HG03521 (cell line): ENCODE measurements around the gene FAM237B.
"Not testable (repeated sequence)": the region's sequence is repeated elsewhere in the genome, so short reads cannot be mapped to it uniquely, and the experiment has no call there.

Experiments
- ATAC-seq: cut with Tn5 transposase; IDR thresholded peaks from one replicate; pipeline ENCODE4 v1.9.1; 2021; ENCODE audit warnings: mild to moderate bottlenecking, moderate library complexity; ENCODE audit not compliant: unreplicated experiment

Gene FAM237B

GRCh38 chr7:90320801-90321494 lies at the start of gene FAM237B:
Gene FAM237B (minus strand): TSS chr7:90321304. CDS start chr7:90319748, 1,556 bp downstream.
- no peak for ATAC-seq

- no peak for ATAC-seq
Measured at GRCh38 chr7:90351987-90352386, 30.9 kb upstream of the FAM237B start.

DNA sequence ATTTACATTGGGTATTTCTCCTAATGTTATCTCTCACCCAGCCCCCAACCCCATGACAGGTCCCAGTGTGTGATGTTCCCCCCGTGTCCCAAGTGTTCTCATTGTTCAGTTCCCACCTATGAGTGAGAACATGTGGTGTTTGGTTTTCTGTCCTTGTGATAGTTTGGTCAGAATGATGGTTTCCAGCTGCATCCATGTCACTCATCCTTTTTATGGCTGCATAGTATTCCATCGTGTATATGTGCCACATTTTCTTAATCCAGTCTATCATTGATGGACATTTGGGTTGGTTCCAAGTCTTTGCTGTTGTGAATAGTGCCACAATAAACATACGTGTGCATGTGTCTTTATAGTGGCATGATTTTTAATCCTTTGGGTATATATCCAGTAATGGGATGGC lies 28.9 kb upstream of the FAM237B start:
- ATAC-seq = not testable (repeated sequence)

DNA sequence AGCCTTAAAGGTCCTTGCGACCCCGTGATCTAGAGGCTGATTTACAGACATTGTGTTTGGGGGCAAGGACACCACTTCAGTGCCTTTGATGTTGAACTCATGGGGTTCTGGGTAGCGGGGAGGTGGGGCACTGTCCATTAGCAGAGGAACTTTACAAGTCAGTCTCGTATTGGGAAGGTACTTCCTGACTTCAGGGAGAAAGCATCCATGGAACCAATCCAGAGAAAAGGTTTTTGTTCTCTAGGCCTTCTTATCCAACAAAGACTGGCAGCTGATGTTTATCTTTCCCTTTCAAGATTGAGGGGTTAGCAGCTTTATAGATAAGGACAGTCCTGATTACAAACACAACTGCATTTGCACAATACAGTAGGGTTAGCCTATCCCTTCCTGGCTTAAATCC lies 28.2 kb upstream of the FAM237B start:
- ATAC-seq = no peak

DNA sequence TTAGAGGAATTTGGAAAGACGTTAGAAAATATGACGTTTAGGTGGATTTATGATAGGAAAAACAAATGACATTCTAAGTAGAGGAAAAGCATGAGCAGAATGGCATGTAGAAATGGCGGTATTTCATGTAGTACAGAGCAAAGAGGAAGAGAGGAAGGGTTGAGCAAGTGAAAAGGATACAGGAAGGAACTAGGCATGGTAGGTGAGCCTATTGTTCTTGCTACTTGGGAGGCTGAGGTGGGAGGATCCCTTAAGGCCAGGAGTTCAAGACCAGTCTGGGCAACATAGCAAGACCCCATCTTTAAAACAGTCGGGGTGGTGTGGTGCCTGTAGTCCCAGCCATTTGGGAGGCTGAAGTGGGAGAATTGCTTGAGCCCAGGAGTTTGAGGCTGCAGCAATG lies 26.7 kb upstream of the FAM237B start:
- no peak for ATAC-seq

- peak; percentile 92 for ATAC-seq
Measured at GRCh38 chr7:90346336-90347125, 25.4 kb upstream of the FAM237B start, which contains the start of gene GTPBP10. Gene GTPBP10 (plus strand): TSS chr7:90346716. CDS start chr7:90346742, 26 bp downstream.

GRCh38 chr7:90345595-90346335 lies 24.7 kb upstream of the FAM237B start:
- ATAC-seq = peak; percentile 9

- ATAC-seq = no peak
Measured at GRCh38 chr7:90345016-90345415, 23.9 kb upstream of the FAM237B start.

- no peak for ATAC-seq
Measured at GRCh38 chr7:90337106-90337505, 16.0 kb upstream of the FAM237B start.

DNA sequence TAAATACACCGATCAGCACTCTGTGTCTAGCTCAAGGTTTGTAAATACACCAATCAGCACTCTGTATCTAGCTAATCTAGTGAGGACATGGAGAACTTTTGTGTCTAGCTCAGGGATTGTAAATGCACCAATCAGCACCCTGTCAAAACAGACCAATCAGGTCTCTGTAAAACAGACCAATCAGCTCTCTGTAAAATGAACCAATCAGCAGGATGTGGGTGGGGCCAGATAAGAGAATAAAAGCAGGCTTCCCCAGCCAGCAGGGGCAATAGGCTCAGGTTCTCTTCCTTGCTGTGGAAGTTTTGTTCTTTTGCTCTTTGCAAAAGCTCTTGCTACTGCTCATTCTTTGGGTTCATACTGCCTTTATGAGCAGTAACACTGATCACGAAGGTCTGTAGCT lies 13.8 kb upstream of the FAM237B start:
- ATAC-seq = not testable (repeated sequence)

DNA sequence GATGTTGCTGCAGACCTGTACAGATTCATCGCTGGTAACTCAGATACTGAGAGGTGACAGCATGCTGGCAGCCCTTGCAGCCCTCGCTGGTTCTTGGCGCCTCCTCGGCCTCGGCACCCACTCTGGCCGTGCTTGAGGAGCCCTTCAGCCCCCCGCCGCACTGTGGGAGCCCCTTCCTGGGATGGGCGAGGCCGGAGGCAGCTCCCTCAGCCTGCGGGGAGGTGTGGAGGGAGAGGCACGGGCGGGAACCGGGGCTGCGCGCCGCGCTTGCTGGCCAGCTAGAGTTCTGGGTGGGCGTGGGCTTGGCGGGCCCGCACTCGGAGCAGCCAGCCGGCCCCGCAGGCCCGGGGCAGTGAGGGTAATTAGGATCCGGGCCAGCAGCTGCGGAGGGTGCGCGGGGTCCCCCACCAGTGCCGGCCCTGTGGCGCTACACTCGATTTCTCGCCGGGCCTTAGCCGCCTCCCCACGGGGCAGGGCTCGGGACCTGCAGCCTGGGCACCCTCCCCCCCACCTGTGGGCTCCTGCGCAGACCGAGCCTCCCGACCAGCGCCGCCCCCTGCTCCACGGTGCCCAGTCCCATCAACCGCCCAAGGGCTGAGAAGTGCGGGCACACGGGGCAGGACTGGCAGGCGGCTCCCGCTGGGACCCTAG lies 13.2 kb upstream of the FAM237B start:
- no peak for ATAC-seq

DNA sequence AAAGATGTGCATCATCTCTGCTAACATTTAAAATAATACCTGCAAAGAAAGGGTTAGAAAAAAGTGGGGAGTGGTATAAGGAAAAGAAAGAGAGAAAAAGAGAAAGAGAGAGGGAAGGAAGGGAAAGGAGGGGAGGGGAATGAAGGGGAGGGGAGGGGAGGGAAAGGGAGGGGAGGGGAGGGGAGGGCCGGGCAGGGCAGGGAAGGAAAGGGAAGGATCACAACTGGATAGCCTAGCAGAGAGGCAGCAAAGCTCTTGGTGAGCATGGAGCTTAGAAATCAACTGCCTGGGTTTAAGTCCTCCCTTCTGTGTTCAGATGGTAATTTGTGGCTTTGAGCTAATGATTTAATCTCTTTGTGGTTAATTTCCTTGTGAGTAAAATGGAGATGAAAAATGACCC lies 5.4 kb upstream of the FAM237B start:
- no peak for ATAC-seq

DNA sequence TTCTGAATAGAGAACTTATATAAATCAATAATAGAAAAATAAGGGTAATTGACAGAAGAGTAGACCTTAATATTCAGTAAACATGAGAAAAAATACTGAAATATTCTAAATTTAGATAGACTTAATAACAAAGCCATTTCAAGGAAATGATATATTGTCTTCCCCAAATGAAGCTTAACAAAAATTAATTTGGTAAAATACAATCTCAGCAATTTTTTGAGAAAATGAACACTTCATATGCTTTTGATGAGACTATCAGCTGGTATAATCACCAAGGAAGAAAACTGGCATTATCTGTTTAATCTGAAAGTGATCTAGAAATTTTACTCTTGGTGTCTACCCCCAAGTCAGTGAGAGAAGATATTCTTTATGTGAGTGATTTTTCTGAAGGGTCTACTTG lies 1.7 kb upstream of the FAM237B start:
- no peak for ATAC-seq

- ATAC-seq = no peak
Measured at GRCh38 chr7:90320418-90320800, 695 bp downstream of the FAM237B start.

DNA sequence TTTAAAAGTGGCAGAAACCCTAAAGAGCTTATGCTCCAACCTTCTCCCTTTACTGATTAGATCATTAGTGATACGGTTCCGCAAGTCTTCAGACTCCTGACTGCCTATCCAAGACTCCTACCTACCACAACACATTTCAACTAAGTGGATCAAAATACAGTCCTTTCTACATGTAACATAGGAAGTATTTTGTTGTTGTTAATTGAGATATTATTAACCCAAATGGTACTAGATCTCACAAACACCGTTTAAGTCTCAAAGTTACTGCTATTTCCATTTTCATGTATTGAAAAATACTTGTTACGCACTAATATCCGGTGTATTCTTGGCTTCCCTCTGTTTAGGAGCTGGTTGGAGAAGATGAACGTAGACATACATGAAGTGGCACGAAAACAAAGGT lies 1.1 kb downstream of the FAM237B start:
- ATAC-seq = no peak

DNA sequence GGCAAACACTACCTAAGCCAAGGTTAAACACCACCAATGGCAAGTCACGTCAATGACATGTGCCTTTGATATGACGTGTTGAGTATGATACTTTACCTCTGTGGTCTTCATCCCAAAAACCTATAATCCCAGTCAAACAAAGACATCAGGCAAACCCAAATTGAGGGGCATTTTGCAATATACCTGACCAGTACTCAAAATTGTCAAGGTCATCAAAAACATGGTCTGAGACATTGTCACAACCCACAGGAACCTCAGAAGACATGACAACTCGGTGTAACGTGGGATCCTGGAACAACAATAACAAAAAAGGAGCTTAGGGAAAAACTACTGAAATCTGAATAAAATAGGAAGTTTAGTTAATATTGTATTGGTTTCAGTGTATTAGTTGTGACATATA lies 7.2 kb downstream of the FAM237B start:
- ATAC-seq = no peak

GRCh38 chr7:90312745-90313144 lies 8.4 kb downstream of the FAM237B start:
- no peak for ATAC-seq

DNA sequence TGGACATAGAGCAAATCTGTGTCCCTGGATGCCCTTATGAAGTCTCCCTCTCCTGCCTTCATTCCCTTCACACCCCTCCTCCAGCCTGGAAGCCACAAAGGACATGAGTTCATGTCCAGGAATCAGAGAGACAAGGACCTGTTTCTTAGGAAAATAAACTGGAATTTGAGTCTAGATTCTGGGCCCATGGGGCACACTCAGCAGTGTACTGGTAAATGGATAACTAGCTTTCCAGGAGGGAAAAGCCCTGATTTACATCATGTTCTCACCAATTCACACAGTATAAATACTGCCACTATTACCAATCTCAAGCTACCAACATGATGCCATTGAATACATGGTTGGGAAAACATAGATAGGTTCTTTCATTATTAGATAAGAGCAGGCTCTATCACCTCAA lies 9.9 kb downstream of the FAM237B start:
- ATAC-seq = no peak

DNA sequence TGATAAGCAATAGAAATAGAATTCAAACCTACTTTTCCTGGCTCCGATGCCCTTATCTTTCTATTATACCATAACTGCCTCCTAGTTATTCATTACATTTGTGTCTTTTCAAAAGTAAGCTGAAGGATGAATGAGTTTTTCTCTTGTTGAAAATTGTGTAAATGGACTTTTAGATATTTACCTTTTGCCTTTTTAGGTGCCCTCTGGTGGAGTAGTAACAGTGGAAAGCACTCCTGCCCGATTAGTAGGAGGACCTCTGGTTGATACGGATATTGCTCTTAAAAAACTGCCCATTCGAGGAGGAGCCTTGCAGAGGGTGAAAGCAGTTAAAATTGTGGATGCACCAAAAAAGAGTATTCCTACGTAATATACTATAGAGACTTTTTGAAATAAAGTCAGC lies 11.2 kb downstream of the FAM237B start:
- ATAC-seq = no peak

GRCh38 chr7:90303241-90303640 lies 17.9 kb downstream of the FAM237B start:
- no peak for ATAC-seq
